ENCODE measurements around the gene HID1. TPM values are rescaled to one million over a fixed set of nuclear protein-coding genes. Genes with fewer than 3 reads are reported as not detected.
"Not testable (repeated sequence)": the region's sequence is repeated elsewhere in the genome, so short reads cannot be mapped to it uniquely, and the experiment has no call there.

The HID1 gene, protein sequence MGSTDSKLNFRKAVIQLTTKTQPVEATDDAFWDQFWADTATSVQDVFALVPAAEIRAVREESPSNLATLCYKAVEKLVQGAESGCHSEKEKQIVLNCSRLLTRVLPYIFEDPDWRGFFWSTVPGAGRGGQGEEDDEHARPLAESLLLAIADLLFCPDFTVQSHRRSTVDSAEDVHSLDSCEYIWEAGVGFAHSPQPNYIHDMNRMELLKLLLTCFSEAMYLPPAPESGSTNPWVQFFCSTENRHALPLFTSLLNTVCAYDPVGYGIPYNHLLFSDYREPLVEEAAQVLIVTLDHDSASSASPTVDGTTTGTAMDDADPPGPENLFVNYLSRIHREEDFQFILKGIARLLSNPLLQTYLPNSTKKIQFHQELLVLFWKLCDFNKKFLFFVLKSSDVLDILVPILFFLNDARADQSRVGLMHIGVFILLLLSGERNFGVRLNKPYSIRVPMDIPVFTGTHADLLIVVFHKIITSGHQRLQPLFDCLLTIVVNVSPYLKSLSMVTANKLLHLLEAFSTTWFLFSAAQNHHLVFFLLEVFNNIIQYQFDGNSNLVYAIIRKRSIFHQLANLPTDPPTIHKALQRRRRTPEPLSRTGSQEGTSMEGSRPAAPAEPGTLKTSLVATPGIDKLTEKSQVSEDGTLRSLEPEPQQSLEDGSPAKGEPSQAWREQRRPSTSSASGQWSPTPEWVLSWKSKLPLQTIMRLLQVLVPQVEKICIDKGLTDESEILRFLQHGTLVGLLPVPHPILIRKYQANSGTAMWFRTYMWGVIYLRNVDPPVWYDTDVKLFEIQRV
- 0.10 and 0.60 TPM in 2 replicates for total RNA-seq (2014; rRNA removed; shearing (Covaris generic))

DNA sequence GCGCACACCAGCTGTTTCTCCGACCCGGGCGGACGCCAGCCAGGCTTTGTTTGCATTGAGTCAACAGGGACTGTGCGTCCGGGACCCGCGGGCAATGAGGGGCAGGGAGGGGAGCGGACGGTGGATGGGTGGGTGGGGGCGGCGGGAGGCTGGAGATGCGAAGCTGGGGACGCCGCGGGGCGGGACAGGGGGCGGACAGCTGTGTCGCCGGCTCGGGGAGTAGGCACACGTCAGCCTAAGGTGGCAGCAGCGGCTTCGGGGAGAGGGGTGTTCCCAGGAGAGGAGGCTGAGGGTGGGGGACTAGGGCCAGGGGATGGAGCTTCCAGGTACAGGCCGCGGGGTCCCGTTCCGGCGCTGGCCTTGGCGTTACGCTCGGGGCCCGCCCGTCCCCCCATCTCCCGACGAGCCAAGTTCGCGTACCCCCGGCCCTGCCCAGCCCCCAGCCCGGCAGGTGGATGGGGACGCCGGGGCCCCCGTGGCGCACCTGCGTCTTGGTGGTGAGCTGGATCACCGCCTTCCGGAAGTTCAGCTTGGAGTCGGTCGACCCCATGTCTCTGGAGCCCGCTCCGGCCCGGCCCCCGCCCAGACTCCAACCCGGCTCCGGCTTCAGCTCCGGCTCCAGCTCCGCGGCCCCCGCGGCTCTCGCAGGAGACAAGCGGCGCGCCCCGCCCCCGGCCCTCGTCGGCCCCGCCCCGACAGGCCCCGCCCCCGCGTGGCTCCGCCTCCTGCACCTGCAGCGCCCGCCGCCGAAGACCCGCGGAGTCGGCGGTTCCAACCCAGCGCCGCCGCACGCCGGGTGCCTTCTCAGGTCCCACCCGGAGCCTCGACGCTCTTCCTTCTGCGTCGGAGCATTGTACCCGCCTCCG is at the start of gene HID1:
TSS of gene HID1 (minus strand) at position 653 of the 866 bp plus-strand sequence. CDS start at position 550, 103 bp downstream.
- peak; percentile 25 for DNase-seq (ENCODE audit: low read depth)

DNA sequence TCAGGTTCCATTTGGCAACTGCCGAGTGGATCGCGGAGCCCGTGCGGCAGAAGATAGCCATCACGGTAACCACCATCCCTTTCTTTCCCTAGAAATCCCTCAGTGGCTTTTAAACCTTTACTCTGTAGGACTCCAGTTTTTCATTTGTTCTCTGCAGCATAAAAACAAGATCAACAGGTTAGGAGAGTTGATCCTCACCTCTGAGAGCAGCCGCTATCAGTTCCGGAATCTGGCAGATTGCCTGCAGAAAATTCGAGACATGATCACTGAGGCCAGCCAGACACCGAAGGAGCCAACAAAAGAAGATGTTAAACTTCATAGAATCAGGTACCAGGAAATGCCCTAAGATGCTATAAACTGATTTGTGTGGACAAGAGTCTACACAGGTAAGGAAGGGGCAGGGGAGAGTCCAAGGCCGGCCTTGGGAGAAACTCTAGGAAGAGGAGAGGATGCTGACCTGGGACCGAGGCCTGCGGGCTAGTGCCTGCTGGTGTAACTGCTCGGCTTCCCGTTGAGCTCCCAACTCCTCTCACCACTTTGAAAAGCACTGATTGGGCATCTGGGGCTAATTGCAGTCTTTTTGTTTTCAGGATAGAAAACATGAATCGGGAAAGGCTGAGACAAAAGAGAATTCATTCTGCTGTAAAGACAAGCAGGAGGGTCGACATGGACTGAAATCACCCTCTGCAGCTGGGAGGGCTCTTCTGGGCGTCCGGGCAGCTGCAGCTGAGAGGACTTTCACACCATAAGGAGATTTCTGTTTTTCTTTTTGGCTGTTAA is 48.0 kb upstream of the HID1 start:
- no peak for DNase-seq (ENCODE audit: low read depth)

DNA sequence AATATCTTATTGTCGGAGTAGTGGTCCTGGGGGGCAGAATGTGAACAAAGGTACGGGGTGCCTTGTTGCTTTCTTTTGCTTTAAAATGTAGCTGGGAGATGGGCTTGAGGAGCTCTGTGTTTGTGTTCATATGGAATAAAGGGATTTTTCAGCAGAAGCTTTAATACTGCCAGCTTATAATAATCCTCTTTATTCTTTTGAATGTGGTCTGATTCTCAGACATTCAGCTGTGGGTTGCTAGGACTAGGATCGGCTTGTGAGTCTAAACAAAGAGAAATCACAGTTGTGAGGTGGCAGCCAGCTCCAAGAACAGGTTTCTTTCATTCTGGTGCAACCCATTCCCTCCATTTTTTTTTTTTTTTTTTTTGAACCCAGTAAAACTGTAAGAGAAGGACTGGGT is 47.2 kb upstream of the HID1 start:
- DNase-seq (ENCODE audit: low read depth): no peak

DNA sequence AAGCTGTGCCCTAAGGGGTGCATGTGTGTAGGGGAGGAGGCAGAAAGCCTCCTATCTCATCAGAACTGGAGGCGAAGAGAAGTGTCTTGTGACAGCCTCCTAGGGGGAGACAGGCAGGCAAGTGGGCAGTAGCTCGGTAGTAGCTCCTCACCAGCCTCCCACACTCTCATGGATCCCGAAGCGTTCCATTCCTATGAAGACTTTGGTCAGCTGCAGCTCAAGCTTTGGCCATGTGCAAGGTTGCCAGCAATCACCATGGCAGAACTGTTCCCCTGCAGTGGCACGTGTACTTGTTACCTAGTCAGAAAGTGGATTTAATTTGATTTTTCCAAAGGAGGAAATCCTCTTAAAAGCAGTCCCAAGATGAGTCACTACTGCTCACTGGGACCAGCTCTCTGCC is 46.6 kb upstream of the HID1 start:
- DNase-seq (ENCODE audit: low read depth): no peak

DNA sequence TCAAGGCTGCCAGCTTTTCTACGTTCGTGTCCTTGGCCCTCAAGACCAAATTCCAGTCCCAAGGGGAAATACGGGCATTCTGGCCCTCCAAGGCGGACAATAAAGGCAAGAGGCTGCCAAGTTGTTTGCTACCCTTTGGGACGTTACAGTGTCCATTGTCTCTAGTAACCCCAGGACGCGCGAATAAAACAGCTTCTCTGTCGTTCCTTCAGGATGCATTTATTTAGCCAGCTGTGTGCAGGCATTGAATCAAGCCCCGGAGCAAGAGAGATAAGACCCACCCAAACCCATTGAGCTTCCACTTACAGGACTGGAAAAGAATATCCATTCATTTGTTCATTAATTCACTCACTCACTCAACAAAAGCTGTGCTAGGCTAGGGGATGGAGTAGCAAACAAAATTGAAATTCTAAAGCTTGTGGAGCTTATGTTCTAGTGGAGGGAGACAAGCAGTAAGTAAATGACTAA is 40.6 kb upstream of the HID1 start:
- DNase-seq (ENCODE audit: low read depth): no peak

DNA sequence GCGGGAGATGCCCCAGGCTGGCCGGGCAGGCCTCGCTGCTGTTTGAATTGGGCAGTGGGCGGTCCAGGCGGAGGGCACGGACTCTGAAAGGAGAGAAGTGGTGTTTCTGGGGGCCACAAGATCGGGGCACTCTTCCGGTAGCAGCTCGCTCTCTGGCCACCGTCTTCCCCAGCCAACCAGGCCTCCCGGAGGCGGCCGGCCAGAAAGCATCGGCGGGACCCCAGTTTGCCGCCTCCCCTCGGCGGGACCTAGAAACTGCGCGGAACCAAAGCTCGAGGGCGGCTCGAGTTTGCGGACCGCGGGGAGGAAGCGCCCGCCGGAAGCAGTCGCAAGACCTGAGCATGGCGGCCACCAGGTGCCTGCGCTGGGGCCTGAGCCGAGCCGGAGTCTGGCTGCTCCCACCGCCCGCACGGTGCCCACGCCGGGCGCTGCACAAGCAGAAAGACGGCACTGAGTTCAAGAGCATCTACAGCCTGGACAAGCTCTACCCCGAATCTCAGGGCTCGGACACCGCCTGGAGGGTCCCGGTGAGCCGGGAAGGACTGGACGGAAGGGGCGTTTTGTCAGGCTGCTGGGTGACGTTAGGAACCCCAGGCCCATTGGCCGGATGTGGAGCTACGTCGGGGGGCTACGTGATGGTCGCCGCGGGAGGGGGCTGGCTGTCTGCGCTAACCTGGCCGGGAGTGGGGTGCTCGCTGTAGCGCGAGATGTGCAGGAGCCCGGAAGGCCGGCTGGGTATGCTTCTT is 40.0 kb upstream of the HID1 start, which contains the start of gene MRPL58:
TSS of gene MRPL58 (plus strand) at position 325 of the 746 bp plus-strand sequence. CDS start at position 342, 17 bp downstream.
- peak; percentile 79 for DNase-seq (ENCODE audit: low read depth)

DNA sequence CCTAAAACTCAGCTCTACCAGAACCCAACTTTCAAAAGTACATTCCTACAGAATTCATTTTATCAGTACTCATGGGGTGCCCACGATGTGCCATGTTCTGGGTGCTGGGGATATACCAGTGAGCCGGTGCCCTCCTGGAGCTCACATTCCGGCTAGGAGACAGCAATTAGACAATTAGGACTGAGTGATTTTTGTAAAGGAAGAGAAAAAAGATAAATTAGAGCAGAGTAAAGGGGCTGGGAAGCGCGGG is 39.5 kb upstream of the HID1 start:
- no peak for DNase-seq (ENCODE audit: low read depth)

DNA sequence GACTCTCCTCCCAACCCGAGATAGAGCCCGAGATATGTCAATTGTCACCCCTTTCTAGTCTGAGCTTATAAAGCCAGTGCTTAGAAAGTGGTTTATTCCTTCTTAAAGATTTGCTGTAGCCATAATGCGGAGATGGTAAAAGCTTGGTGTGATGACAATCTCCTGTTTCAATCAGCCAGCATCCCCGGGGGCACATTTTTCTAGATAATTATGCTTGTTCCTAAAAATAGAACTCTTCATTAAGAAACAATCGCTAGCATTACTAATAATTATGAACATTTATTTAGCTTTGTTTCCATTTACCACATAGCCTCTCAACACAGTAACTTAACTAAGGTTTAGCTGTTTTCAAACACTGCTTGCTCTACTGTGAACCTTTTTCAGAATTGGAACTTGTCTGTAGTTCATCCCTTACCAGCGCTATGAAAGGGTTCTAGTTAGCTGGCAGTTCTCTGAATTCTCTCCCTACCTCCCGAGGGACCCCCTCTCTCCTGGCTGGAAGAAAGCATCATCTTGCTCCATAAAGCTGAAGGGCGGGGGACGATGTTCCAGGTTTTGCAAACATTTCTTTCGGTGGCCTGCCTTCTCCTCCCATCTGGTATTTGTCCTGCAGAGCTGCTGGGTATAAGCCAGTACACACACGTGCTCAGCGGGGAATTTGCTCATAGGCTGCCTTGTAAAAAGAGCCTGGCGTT is 39.0 kb upstream of the HID1 start:
- peak; percentile 67 for DNase-seq (ENCODE audit: low read depth)

DNA sequence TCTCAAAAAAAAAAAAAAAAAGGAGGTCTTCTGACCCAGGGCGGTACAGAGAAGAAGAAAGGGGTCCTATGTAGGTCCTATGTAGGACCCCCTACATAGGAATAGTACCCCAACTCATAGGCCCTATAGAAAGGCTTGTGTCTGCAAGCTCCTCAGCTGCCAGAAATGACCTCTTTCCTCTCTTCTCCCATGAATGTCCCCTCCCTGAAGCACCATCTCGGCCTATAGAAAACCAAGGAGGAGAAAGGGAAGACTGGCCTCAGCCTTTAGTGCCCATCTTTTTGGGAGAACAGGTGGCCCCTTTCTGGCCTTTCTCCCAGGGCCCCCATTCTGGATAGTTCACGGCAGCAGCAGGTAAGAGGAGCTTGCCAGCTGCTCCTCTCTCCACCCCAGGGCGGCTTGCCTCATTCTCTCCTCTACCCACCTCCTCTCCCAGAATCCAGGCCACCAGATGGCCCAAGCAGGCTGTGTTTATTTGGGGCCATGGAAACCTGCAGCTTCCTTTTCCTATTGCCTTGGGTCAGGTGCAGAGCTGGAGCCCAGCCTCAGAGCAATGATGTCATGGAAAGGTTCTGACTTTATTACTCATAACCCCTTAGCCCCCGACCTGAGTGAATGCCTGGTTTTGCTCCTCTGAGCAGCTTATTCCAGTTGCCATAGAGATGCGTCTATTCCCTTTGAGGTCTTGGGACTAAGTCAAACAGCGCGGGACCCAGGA is 38.3 kb upstream of the HID1 start:
- peak; percentile 71 for DNase-seq (ENCODE audit: low read depth)

DNA sequence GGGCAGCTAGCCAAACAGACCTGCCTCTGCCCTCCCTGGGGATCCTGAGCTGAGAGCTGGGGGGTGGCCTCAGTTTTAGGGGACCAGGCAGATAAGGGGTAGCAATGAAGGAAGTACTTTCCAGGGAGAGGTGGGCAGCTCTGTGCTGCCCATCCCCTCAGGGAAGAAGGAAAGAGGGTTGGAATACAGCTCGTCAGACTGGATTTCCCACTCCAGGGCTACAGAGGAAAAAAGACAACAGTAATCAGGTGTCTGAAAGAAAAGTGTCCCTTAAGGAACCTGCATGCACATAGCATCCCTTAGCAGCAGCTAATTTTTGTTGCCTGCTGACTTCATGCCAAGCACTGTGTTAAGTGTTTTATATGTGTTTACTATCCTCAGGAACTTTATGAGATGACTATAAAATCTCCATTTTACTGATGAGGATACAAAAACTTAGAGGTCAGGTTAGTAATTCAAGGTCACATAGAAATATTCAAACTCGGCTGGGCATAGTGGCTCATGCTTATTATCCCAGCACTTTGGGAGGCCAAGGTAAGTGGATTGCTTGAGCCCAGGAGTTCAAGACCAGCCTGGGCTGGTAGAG is 36.7 kb upstream of the HID1 start:
- DNase-seq (ENCODE audit: low read depth): no peak

DNA sequence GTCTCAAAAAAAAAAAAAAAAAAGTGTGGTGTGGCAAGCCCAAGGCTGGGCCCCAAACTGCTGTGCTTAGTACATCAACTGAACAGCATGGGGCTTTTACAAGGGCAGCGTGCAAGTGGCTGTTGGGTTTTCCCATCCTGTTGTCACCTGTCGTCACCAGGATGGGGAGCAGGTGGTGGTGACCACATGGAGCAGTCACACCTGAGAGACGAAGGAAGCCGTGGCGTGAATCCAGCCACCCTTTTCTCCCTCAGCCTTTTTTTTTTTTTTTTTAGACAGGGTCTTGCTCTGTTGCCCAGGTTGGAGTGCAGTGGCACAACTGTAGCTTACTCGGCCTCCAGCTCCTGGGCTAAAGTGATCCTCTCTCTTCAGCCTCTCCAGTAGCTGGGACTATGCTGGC is 35.8 kb upstream of the HID1 start:
- no peak for DNase-seq (ENCODE audit: low read depth)

DNA sequence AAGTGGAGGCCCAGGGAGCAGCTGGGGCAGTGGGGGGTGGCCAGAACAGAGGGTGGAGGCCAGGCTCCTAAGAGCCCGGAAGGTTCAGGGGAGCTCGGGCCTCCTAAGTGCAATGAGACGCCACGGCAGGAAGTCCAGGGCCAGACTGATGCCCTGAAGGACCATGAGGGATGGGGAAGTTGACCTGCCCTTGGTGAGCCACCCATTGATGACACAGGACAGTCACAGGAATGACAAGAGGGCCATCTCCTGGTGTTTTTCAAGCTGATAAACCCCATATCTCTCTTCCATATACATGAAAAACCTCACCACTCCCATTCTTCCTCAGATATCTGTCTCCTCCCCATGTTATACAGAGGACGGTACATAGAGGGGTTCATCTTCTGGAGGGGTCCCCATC is 34.1 kb upstream of the HID1 start:
- DNase-seq (ENCODE audit: low read depth): no peak

DNA sequence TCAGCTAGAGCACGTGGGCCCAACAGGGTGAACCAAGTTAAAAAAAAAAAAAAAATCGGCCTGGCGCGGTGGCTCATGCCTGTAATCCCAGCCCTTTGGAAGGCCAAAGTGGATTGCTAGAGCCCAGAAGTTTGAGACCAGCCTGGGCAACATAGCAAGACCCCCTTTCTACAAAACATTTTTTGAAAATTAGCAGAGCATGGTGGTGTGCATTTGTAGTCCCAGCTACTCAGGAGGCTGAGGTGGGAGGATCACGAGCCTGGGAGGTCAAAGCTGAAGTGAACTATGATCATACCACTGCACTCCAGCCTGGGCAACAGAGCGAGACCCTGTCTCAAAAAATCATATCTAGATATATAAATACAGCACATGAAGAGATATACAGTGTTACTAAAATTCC is 33.5 kb upstream of the HID1 start:
- not testable (repeated sequence) for DNase-seq (ENCODE audit: low read depth)

DNA sequence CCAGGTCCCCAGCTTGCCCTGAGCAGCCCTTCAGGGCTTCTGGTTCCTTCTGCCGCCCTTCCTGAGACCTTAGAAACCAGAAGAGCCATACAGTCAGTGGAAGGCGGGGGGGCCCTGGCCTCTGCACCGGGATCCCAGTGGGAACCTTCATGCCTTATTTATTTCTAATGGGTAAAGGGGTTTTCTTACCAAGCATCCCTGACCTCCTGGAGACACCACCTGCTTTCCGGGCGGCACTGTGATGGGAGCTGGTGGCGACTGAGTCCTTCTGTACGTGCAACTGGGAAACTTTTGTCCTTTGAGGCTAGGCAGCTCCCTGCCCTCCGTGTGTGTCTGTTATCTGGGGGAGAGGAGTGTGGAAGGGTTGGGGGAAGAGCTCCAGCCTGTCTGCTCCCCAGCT is 32.7 kb upstream of the HID1 start:
- no peak for DNase-seq (ENCODE audit: low read depth)

DNA sequence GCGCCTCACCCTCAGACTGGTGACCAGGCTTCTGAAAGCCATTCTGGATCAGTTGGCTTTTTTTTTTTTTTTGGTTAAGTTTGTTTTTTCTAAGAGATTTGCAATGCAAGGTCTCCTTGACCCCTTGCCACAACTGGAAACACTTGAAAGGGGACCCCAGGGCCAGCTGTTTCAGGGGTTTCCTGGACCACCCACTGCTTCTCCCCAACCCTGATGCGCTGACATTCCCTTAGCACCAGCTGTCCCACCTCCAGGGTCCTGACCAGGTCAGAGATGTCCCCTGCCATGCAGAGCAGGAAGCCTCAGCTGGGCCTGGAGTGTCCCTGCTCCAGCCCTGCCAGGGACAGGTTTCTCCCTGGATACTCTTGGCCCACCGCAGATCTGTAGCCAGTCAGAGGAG is 31.8 kb upstream of the HID1 start:
- no peak for DNase-seq (ENCODE audit: low read depth)

DNA sequence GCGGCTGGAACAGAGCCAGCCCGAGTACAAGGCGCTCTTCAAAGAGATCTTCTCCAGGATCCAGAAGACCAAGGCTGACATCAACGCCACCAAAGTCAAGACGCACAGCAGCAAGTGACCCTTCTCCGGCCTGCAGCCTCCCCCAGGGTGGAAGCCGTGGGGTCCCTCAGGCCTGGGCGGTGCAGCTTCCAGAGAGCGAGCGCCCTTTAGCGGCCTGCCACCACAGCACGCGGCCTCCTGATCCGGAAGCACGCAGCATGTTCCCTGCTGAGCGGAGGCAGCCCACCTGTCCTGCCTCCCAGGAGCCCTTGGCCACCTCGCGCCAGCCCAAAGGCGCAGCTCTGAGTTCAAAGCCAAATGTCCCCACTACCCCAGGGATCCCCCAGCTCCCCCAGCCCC is 31.4 kb upstream of the HID1 start:
- no peak for DNase-seq (ENCODE audit: low read depth)

DNA sequence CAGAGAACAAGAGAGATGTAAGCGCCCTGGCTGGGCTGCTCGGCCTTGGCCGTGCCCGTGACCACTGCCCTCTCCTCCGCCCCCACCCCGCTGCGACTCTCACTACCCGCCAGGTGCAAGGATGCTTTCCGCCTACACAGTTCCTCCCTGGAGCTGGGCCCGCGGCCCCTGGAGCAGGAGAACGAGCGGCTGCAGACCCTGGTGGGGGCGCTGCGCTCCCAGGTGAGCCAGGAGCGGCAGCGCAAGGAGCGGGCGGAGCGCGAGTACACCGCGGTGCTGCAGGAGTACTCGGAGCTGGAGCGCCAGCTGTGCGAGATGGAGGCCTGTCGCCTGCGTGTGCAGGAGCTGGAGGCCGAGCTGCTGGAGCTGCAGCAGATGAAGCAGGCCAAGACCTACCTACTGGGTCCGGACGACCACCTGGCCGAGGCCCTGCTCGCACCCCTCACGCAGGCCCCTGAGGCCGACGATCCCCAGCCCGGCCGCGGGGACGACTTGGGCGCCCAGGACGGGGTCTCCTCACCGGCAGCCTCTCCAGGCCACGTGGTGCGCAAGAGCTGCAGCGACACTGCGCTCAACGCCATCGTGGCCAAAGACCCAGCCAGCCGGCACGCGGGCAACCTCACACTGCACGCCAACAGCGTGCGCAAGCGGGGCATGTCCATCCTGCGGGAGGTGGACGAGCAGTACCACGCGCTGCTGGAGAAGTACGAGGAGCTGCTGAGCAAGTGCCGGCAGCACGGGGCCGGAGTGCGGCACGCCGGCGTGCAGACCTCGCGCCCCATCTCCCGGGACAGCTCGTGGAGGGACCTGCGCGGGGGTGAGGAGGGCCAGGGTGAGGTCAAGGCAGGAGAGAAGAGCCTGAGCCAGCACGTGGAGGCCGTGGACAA is 30.8 kb upstream of the HID1 start:
- DNase-seq (ENCODE audit: low read depth): no peak
